Subcutaneous adipose tissue (tissue), 4 donors: ENCODE results near the gene AK5. TPM values are rescaled to one million over a fixed set of nuclear protein-coding genes. Genes with fewer than 3 reads are reported as not detected.

Experiments
- CTCF ChIP-seq: fragments of 450-650 bp; IDR thresholded peaks from one replicate; pipeline ENCODE4 v1.5.1; 2016; ENCODE audit warnings: low read depth, mild to moderate bottlenecking, control low read depth, antibody characterized with exemption, moderate library complexity
- total RNA-seq, 4 donors: library from RNA; depleted of rRNA; stranded (reverse); fragments of >200 nt; gene quantifications; one replicate each; pipeline ENCODE4 v1.1.0, GENCODE V29; 2016

The AK5 gene
- total RNA-seq, 4 donors from 2014 or later = 0.34 to 0.38 TPM; not detected in 2

GRCh38 chr1:77250126-77250525 lies 31.7 kb upstream of the AK5 start:
- TF ChIP-seq CTCF = no peak

- no peak for TF ChIP-seq CTCF
These were observed 28.6 kb upstream of the AK5 start for GRCh38 chr1:77253211-77253610.

- TF ChIP-seq CTCF = no peak
These were observed 18.1 kb upstream of the AK5 start for GRCh38 chr1:77263708-77264107.

GRCh38 chr1:77265180-77265579 lies 16.6 kb upstream of the AK5 start:
- TF ChIP-seq CTCF = no peak

- no peak for TF ChIP-seq CTCF
These were observed 14.8 kb upstream of the AK5 start for GRCh38 chr1:77267035-77267434.

GRCh38 chr1:77271852-77272580 lies 9.8 kb upstream of the AK5 start:
- no peak for TF ChIP-seq CTCF

GRCh38 chr1:77273891-77274290 lies 7.9 kb upstream of the AK5 start:
- no peak for TF ChIP-seq CTCF
